Neural progenitor cell (in vitro differentiated cells): Measurements from ENCODE around the gene SCPEP1. TPM values are rescaled to one million over a fixed set of nuclear protein-coding genes. Genes with fewer than 3 reads are reported as not detected.

Experiments used
- DNase-seq: peaks from one replicate; pipeline ENCODE4 v3.0.0-alpha.2; 2016; ENCODE audit warnings: low spot score
- H2AFZ ChIP-seq: fragments of 200-600 bp; sonication (generic); replicated peaks from 2 replicates; pipeline ENCODE4 v1.6.1; 2016; ENCODE audit warnings: antibody characterized with exemption
- H3F3A ChIP-seq: fragments of 200-600 bp; sonication (generic); 2 replicates; pipeline ENCODE4 v1.6.1; 2016; ENCODE audit warnings: antibody characterized with exemption, low read depth
- H3K27ac ChIP-seq: fragments of 200-600 bp; sonication (generic); 2 replicates; pipeline ENCODE4 v1.5.1; 2016; ENCODE audit warnings: mild to moderate bottlenecking
- H3K27me3 ChIP-seq: fragments of 200-600 bp; sonication (generic); 2 replicates; pipeline ENCODE4 v1.6.1; 2016; ENCODE audit warnings: mild to moderate bottlenecking, moderate library complexity
- H3K36me3 ChIP-seq: fragments of 200-600 bp; sonication (generic); 2 replicates; pipeline ENCODE4 v1.5.1; 2016
- H3K4me1 ChIP-seq: fragments of 200-600 bp; sonication (generic); 2 replicates; pipeline ENCODE4 v1.6.1; 2016; ENCODE audit warnings: mixed run types
- H3K4me2 ChIP-seq: fragments of 200-600 bp; sonication (generic); 2 replicates; pipeline ENCODE4 v1.6.1; 2016
- H3K4me3 ChIP-seq: fragments of 200-600 bp; sonication (generic); 2 replicates; pipeline ENCODE4 v1.5.1; 2016
- H3K79me2 ChIP-seq: fragments of 200-600 bp; sonication (generic); 2 replicates; pipeline ENCODE4 v1.6.1; 2016; ENCODE audit warnings: low read depth
- H3K9ac ChIP-seq: fragments of 200-600 bp; sonication (generic); 2 replicates; pipeline ENCODE4 v1.6.1; 2016
- H3K9me3 ChIP-seq: fragments of 200-600 bp; sonication (generic); 2 replicates; pipeline ENCODE4 v1.5.1; 2016; ENCODE audit warnings: low read depth
- H4K20me1 ChIP-seq: fragments of 200-600 bp; sonication (generic); 2 replicates; pipeline ENCODE4 v1.6.1; 2016; ENCODE audit warnings: low read depth
- H3K27ac Mint-ChIP-seq: 3 replicates; pipeline ENCODE4 v1.8.0; 2021; ENCODE audit warnings: mixed read lengths
- H3K27me3 Mint-ChIP-seq: 2 replicates; pipeline ENCODE4 v1.8.0; 2022; ENCODE audit warnings: low read depth, mild to moderate bottlenecking, inconsistent platforms, moderate library complexity, mixed read lengths; ENCODE audit not compliant: insufficient read depth
- H3K36me3 Mint-ChIP-seq: 3 replicates; pipeline ENCODE4 v1.8.0; 2021; ENCODE audit warnings: mixed read lengths
- H3K4me1 Mint-ChIP-seq: 3 replicates; pipeline ENCODE4 v1.8.0; 2021; ENCODE audit warnings: mixed read lengths
- H3K4me3 Mint-ChIP-seq: 3 replicates; pipeline ENCODE4 v1.8.0; 2021; ENCODE audit warnings: mild to moderate bottlenecking, moderate library complexity, mixed read lengths
- H3K9me3 Mint-ChIP-seq: 3 replicates; pipeline ENCODE4 v1.8.0; 2020; ENCODE audit warnings: mixed read lengths
- CTCF ChIP-seq: fragments of 200-600 bp; sonication (generic); IDR thresholded peaks from 2 replicates; pipeline ENCODE4 v1.5.1; 2017; ENCODE audit warnings: antibody characterized with exemption, mild to moderate bottlenecking
- EZH2 ChIP-seq: fragments of 200-600 bp; sonication (generic); IDR thresholded peaks from 2 replicates; pipeline ENCODE4 v1.6.1; 2017; ENCODE audit warnings: antibody characterized with exemption, mild to moderate bottlenecking, moderate library complexity
- EZH2phosphoT487 ChIP-seq: fragments of 200-600 bp; sonication (generic); IDR thresholded peaks from 2 replicates; pipeline ENCODE4 v1.6.1; 2017; ENCODE audit warnings: antibody characterized with exemption
- total RNA-seq: library from RNA; depleted of rRNA; stranded (reverse); fragments of >200 nt; gene quantifications from 2 replicates; pipeline ENCODE4 v1.2.3, GENCODE V29; 2015; ENCODE audit warnings: low replicate concordance

The SCPEP1 gene
- total RNA-seq, 1 donor from 2014 or later = 28.7 TPM

- Mint-ChIP-seq H3K4me3 (no peak overlapping the region), H3K27me3 (peaks cover 2% of the 10 kb centered on the region), H3K36me3 (peaks cover 17% of the 10 kb centered on the region), H3K9me3 (no peaks in the 10 kb centered on the region), H3K27ac (no peak overlapping the region), H3K4me1 (no peaks in the 10 kb centered on the region)
- no peak overlapping the region for H3K27ac ChIP-seq
- no peak overlapping the region for H3K4me3 ChIP-seq
- peaks cover under 1% of the 10 kb centered on the region for H3K36me3 ChIP-seq
- H3K79me2 ChIP-seq = no peaks in the 10 kb centered on the region
- H3F3A ChIP-seq = no peaks in the 10 kb centered on the region
- TF ChIP-seq EZH2phosphoT487 = no peak
- TF ChIP-seq CTCF = no peak
- TF ChIP-seq EZH2 = no peak
- H3K9me3 ChIP-seq = no peaks in the 10 kb centered on the region
- H3K27me3 ChIP-seq = no peaks in the 10 kb centered on the region
- DNase-seq = no peak
- no peak overlapping the region for H3K4me2 ChIP-seq
- no peak overlapping the region for H2AFZ ChIP-seq
- no peaks in the 10 kb centered on the region for H3K4me1 ChIP-seq
- no peaks in the 10 kb centered on the region for H4K20me1 ChIP-seq
- no peak overlapping the region for H3K9ac ChIP-seq
These were observed 16.3 kb downstream of the SCPEP1 start for GRCh38 chr17:56994009-56994792.

GRCh38 chr17:56995766-56996165 lies 17.8 kb downstream of the SCPEP1 start:
- no peak overlapping the region for H3K9ac ChIP-seq
- no peak for DNase-seq
- Mint-ChIP-seq H3K36me3 (peaks cover 17% of the 10 kb centered on the region), H3K4me1 (no peaks in the 10 kb centered on the region), H3K27ac (no peak overlapping the region), H3K27me3 (peaks cover 2% of the 10 kb centered on the region), H3K9me3 (no peaks in the 10 kb centered on the region), H3K4me3 (no peak overlapping the region)
- H3K4me1 ChIP-seq = no peaks in the 10 kb centered on the region
- no peak overlapping the region for H2AFZ ChIP-seq
- no peak overlapping the region for H3K4me3 ChIP-seq
- H3K79me2 ChIP-seq = no peaks in the 10 kb centered on the region
- H3K9me3 ChIP-seq = no peaks in the 10 kb centered on the region
- H3K4me2 ChIP-seq = no peak overlapping the region
- TF ChIP-seq CTCF = no peak
- TF ChIP-seq EZH2 = no peak
- no peak for TF ChIP-seq EZH2phosphoT487
- no peaks in the 10 kb centered on the region for H3K36me3 ChIP-seq
- no peak overlapping the region for H3K27ac ChIP-seq
- H3K27me3 ChIP-seq = no peaks in the 10 kb centered on the region
- no peaks in the 10 kb centered on the region for H4K20me1 ChIP-seq
- H3F3A ChIP-seq = no peaks in the 10 kb centered on the region

GRCh38 chr17:56997313-56997712 lies 19.4 kb downstream of the SCPEP1 start:
- no peaks in the 10 kb centered on the region for H3F3A ChIP-seq
- H4K20me1 ChIP-seq = no peaks in the 10 kb centered on the region
- H3K4me1 ChIP-seq = no peaks in the 10 kb centered on the region
- no peaks in the 10 kb centered on the region for H3K27me3 ChIP-seq
- H3K27ac ChIP-seq = no peak overlapping the region
- H3K4me3 ChIP-seq = no peak overlapping the region
- H3K9me3 ChIP-seq = no peaks in the 10 kb centered on the region
- no peak overlapping the region for H3K4me3 Mint-ChIP-seq
- H3K4me2 ChIP-seq = no peak overlapping the region
- H3K79me2 ChIP-seq = no peaks in the 10 kb centered on the region
- DNase-seq = no peak
- TF ChIP-seq CTCF (no peak), EZH2phosphoT487 (no peak), EZH2 (no peak)
- H3K36me3 ChIP-seq = no peaks in the 10 kb centered on the region
- no peaks in the 10 kb centered on the region for H3K4me1 Mint-ChIP-seq
- no peaks in the 10 kb centered on the region for H3K9me3 Mint-ChIP-seq
- no peaks in the 10 kb centered on the region for H3K27me3 Mint-ChIP-seq
- no peak overlapping the region for H2AFZ ChIP-seq
- no peak overlapping the region for H3K27ac Mint-ChIP-seq
- peaks cover 11% of the 10 kb centered on the region for H3K36me3 Mint-ChIP-seq
- no peak overlapping the region for H3K9ac ChIP-seq
